HEK293 (cell line): Measurements from ENCODE around the gene AURKAIP1.
A peak's percentile ranks its signal among the peaks of the same experiment; 100 is the strongest.

Source experiments
- CTCF ChIA-PET: fragments of 350-600 bp; formaldehyde crosslinking; extraction: SDS; loops from one replicate; lab custom pipeline; 2021; ENCODE audit warnings: antibody characterized with exemption; lab: Yijun Ruan, JAX
- POLR2A ChIA-PET: fragments of 300-600 bp; formaldehyde crosslinking; extraction: SDS; loops from one replicate; lab custom pipeline; 2020; ENCODE audit warnings: antibody characterized with exemption, inconsistent platforms; lab: Yijun Ruan, JAX
- H3K27ac ChIP-seq: fragments of 200-500 bp; sonication (Bioruptor generic); 2 replicates; pipeline ENCODE4 v1.5.1; 2014; ENCODE audit warnings: low read depth, low read length, control low read depth, inconsistent platforms; ENCODE audit errors: extremely low read depth
- H3K36me3 ChIP-seq, 2 experiments: fragments of 200-500 bp in 1 of 2; sonication (Bioruptor generic) in 1 of 2; 1 replicate in 1 of 2; 2 replicates in 1 of 2; pipeline ENCODE4 v1.5.1; 2014 to 2017; ENCODE audit warnings: inconsistent platforms in 2 of 2, low read length in 2 of 2; ENCODE audit not compliant: control insufficient read depth in 2 of 2, insufficient read depth in 1 of 2
- H3K4me1 ChIP-seq: fragments of 200-500 bp; sonication (Bioruptor generic); 2 replicates; pipeline ENCODE4 v1.5.1; 2014; ENCODE audit warnings: mild to moderate bottlenecking, low read length, inconsistent platforms; ENCODE audit not compliant: control insufficient read depth, insufficient read depth
- H3K4me3 ChIP-seq: 2 replicates; pipeline ENCODE4 v1.5.1; 2011; ENCODE audit warnings: low read depth, mild to moderate bottlenecking, control low read depth, low read length, moderate library complexity
- H3K9me3 ChIP-seq: fragments of 200-500 bp; sonication (Bioruptor generic); 2 replicates; pipeline ENCODE4 v1.5.1; 2014; ENCODE audit warnings: low read depth, low read length, inconsistent platforms; ENCODE audit not compliant: control insufficient read depth, insufficient read depth
- BCL11A ChIP-seq: fragments of 450-650 bp; formaldehyde crosslinking; IDR thresholded peaks from 2 replicates; pipeline ENCODE4 v1.5.1; 2016; ENCODE audit warnings: low read depth, missing biosample characterization, missing genetic modification characterization
- BCL11B ChIP-seq: fragments of 450-650 bp; formaldehyde crosslinking; IDR thresholded peaks from 2 replicates; pipeline ENCODE4 v1.5.1; 2016; ENCODE audit warnings: low read depth, missing biosample characterization, missing genetic modification characterization
- FEZF1 ChIP-seq: fragments of 450-650 bp; formaldehyde crosslinking; IDR thresholded peaks from 2 replicates; pipeline ENCODE4 v1.5.1; 2016; ENCODE audit warnings: missing biosample characterization, missing genetic modification characterization
- KLF1 ChIP-seq: fragments of 450-650 bp; formaldehyde crosslinking; IDR thresholded peaks from 2 replicates; pipeline ENCODE4 v1.5.1; 2016; ENCODE audit warnings: missing biosample characterization, missing genetic modification characterization
- KLF8 ChIP-seq: fragments of 450-650 bp; formaldehyde crosslinking; IDR thresholded peaks from 2 replicates; pipeline ENCODE4 v1.5.1; 2016; ENCODE audit warnings: missing biosample characterization, missing genetic modification characterization
- PATZ1 ChIP-seq: fragments of 450-650 bp; formaldehyde crosslinking; IDR thresholded peaks from 2 replicates; pipeline ENCODE4 v1.5.1; 2016; ENCODE audit warnings: missing biosample characterization, missing genetic modification characterization
- TRIM28 ChIP-seq: IDR thresholded peaks from 2 replicates; pipeline ENCODE4 v1.6.1; 2011; ENCODE audit warnings: low read length, control low read depth, borderline replicate concordance
- ZBTB1 ChIP-seq: fragments of 450-650 bp; formaldehyde crosslinking; IDR thresholded peaks from 2 replicates; pipeline ENCODE4 v1.5.1; 2016; ENCODE audit warnings: missing biosample characterization, missing genetic modification characterization
- ZBTB10 ChIP-seq: fragments of 450-650 bp; formaldehyde crosslinking; IDR thresholded peaks from 2 replicates; pipeline ENCODE4 v1.5.1; 2016; ENCODE audit warnings: missing biosample characterization, missing genetic modification characterization
- ZBTB26 ChIP-seq: fragments of 450-650 bp; formaldehyde crosslinking; optimal IDR thresholded peaks from 2 replicates; pipeline ENCODE3; 2016; ENCODE audit warnings: missing biosample characterization, mild to moderate bottlenecking, missing genetic modification characterization
- ZBTB8A ChIP-seq: fragments of 450-650 bp; formaldehyde crosslinking; IDR thresholded peaks from 2 replicates; pipeline ENCODE4 v1.5.1; 2016; ENCODE audit warnings: missing biosample characterization, missing genetic modification characterization
- ZNF214 ChIP-seq: fragments of 450-650 bp; formaldehyde crosslinking; IDR thresholded peaks from 2 replicates; pipeline ENCODE4 v1.5.1; 2017; ENCODE audit warnings: missing biosample characterization, mild to moderate bottlenecking, missing genetic modification characterization, borderline replicate concordance
- ZNF335 ChIP-seq: fragments of 450-650 bp; formaldehyde crosslinking; conservative IDR thresholded peaks from 2 replicates; pipeline ENCODE4 v1.5.1; 2016; ENCODE audit warnings: missing biosample characterization, missing genetic modification characterization
- ZNF449 ChIP-seq: fragments of 450-650 bp; formaldehyde crosslinking; IDR thresholded peaks from 2 replicates; pipeline ENCODE4 v1.5.1; 2017; ENCODE audit warnings: missing biosample characterization, mild to moderate bottlenecking, missing genetic modification characterization, moderate library complexity
- ZNF48 ChIP-seq: fragments of 450-650 bp; formaldehyde crosslinking; IDR thresholded peaks from 2 replicates; pipeline ENCODE4 v1.5.1; 2016; ENCODE audit warnings: missing biosample characterization, missing genetic modification characterization
- ZNF514 ChIP-seq: fragments of 450-650 bp; formaldehyde crosslinking; IDR thresholded peaks from 2 replicates; pipeline ENCODE4 v1.5.1; 2016; ENCODE audit warnings: missing biosample characterization, missing genetic modification characterization
- ZNF560 ChIP-seq: fragments of 450-650 bp; formaldehyde crosslinking; IDR thresholded peaks from 2 replicates; pipeline ENCODE4 v1.5.1; 2017; ENCODE audit warnings: missing biosample characterization, missing genetic modification characterization, borderline replicate concordance
- ZNF660 ChIP-seq: fragments of 450-650 bp; IDR thresholded peaks from 2 replicates; pipeline ENCODE4 v1.5.1; 2018; ENCODE audit warnings: missing biosample characterization, mild to moderate bottlenecking, missing genetic modification characterization
- ZNF692 ChIP-seq: fragments of 450-650 bp; formaldehyde crosslinking; IDR thresholded peaks from 2 replicates; pipeline ENCODE4 v1.5.1; 2016; ENCODE audit warnings: missing biosample characterization, missing genetic modification characterization
- ZSCAN18 ChIP-seq: fragments of 450-650 bp; formaldehyde crosslinking; IDR thresholded peaks from 2 replicates; pipeline ENCODE4 v1.5.1; 2016; ENCODE audit warnings: missing biosample characterization, missing genetic modification characterization

AURKAIP1 gene

GRCh38 chr1:1349256-1350012 lies 25.6 kb downstream of the AURKAIP1 start, which contains the start of gene DVL1 (continued):
- TF ChIP-seq ZNF692 (tag by site-specific recombination) = peak; percentile 28; the same call in 1 of the 2 replicates
- no peak for TF ChIP-seq ZNF48 (tag by site-specific recombination)
- TF ChIP-seq, all 188 proteins: peak for 13

- no peaks in the 10 kb centered on the region for H3K9me3 ChIP-seq
- peaks cover 10% of the 10 kb centered on the region for H3K4me1 ChIP-seq
- H3K36me3 ChIP-seq = peaks cover 0 to 14% of the 10 kb centered on the region in 2 experiments; a peak in 1 of 3 replicates
- POLR2A ChIA-PET = interaction anchor here (0.5 to 1.6 kb wide), 8 partner anchors 8 to 92 kb away, joined by 3 to 10 read pairs (median 4); partner anchors contain the start of genes AURKAIP1 and CCNL2
- H3K27ac ChIP-seq = peak overlapping the region; percentile 87
- peak overlapping the region; percentile 64 for H3K4me3 ChIP-seq
- CTCF ChIA-PET = interaction anchor here (0.6 to 3.5 kb wide), 6 partner anchors 24 to 190 kb away, joined by 3 to 18 read pairs (median 4); no protein-coding TSS in a partner anchor
- TF ChIP-seq KLF8 (tag by site-specific recombination) (no peak), BCL11A (tag by site-specific recombination) (peak; percentile 64; the same call in 1 of the 2 replicates), ZBTB26 (tag by site-specific recombination) (peak; percentile 64), ZNF214 (tag by site-specific recombination) (no peak), BCL11B (tag by site-specific recombination) (peak; percentile 11), ZBTB10 (tag by site-specific recombination) (peak; percentile 75), ZNF692 (tag by site-specific recombination) (peak; percentile 69; the same call in 1 of the 2 replicates), ZNF514 (no peak), TRIM28 (no peak), KLF1 (tag by site-specific recombination) (peak; percentile 54), FEZF1 (tag by site-specific recombination) (no peak), ZBTB8A (tag by site-specific recombination) (peak; percentile 32), ZNF449 (tag by site-specific recombination) (no peak), ZBTB1 (tag by site-specific recombination) (0 out of 2 replicates have a peak, but pooled peaks have one; percentile 21), PATZ1 (tag by site-specific recombination) (0 out of 2 replicates have a peak, but pooled peaks have one; percentile 12), ZNF660 (tag by site-specific recombination) (peak; percentile 17; the same call in 1 of the 2 replicates), ZSCAN18 (tag by site-specific recombination) (no peak), ZNF560 (tag by site-specific recombination) (no peak), ZNF335 (tag by site-specific recombination) (peak; percentile 64)
Observed at GRCh38 chr1:1348420-1349255, 26.4 kb downstream of the AURKAIP1 start.
